A549 (cell line): ENCODE results near the gene BNIP3. TPM values are rescaled to one million over a fixed set of nuclear protein-coding genes. Genes with fewer than 3 reads are reported as not detected.
"Not testable (repeated sequence)": the region's sequence is repeated elsewhere in the genome, so short reads cannot be mapped to it uniquely, and the experiment has no call there.

ENCODE experiments used
- ATAC-seq, 2 experiments: fragments of 200-7000 bp in 1 of 2; fragments of >200 bp in 1 of 2; cut with Nextera tagmentation in 1 of 2; cut with Tn5 transposase in 1 of 2; 3 replicates each; pipeline versions ENCODE4 v1.8.0 to v1.9.1; 2018 to 2020; ENCODE audit warnings: mild to moderate bottlenecking in 1 of 2, moderate library complexity in 1 of 2
- CTCF ChIA-PET: fragments of 300-600 bp; sonication (Branson Sonifier 250); formaldehyde crosslinking; extraction: SDS; loops from one replicate; lab custom pipeline; 2021; ENCODE audit warnings: antibody characterized with exemption, inconsistent platforms; lab: Yijun Ruan, JAX
- POLR2A ChIA-PET: fragments of 350-600 bp; formaldehyde crosslinking; extraction: SDS; loops from one replicate; lab custom pipeline; 2021; ENCODE audit warnings: antibody characterized with exemption, inconsistent platforms; lab: Yijun Ruan, JAX
- DNase-seq, 2 experiments: peaks; one replicate each; pipeline versions ENCODE4 v3.0.0 to v3.0.0-alpha.2; 2011 to 2016; ENCODE audit warnings: low read depth in 1 of 2, low spot score in 1 of 2
- FAIRE-seq: peaks from 2 replicates; lab custom pipeline; 2011; peaks lifted over from hg19 to GRCh38; lab: Jason Lieb, UNC
- H3K27ac ChIP-seq, 2 experiments: fragments of >200 bp; sonication (Bioruptor Twin); formaldehyde crosslinking; 3 replicates each; pipeline ENCODE4 v1.5.1; 2016 to 2017
- H3K4me1 ChIP-seq: fragments of >200 bp; sonication (Bioruptor Twin); formaldehyde crosslinking; 3 replicates; pipeline ENCODE4 v1.6.1; 2016
- H3K4me2 ChIP-seq: fragments of >200 bp; sonication (Bioruptor Twin); formaldehyde crosslinking; 3 replicates; pipeline ENCODE4 v1.6.1; 2016
- H3K4me3 ChIP-seq: fragments of >200 bp; sonication (Bioruptor Twin); formaldehyde crosslinking; 3 replicates; pipeline ENCODE4 v1.5.1; 2016
- H3K9me3 ChIP-seq: fragments of >200 bp; sonication (Bioruptor Twin); formaldehyde crosslinking; 3 replicates; pipeline ENCODE4 v1.6.1; 2016
- ATOH8 ChIP-seq: fragments of 250-450 bp; sonication (Bioruptor Pico); IDR thresholded peaks from 2 replicates; pipeline ENCODE4 v1.5.0; 2020; ENCODE audit warnings: low read depth, mild to moderate bottlenecking, moderate library complexity
- BCL3 ChIP-seq: fragments of >200 bp; sonication (Bioruptor Twin); formaldehyde crosslinking; IDR thresholded peaks from 3 replicates; pipeline ENCODE4 v1.6.1; 2016
- CBX2 ChIP-seq: fragments of 200-600 bp; sonication (generic); IDR thresholded peaks from 2 replicates; pipeline ENCODE4 v1.6.1; 2016; ENCODE audit warnings: low read depth, mild to moderate bottlenecking, borderline replicate concordance
- CBX8 ChIP-seq: fragments of 200-600 bp; sonication (generic); IDR thresholded peaks from 2 replicates; pipeline ENCODE4 v1.6.1; 2016
- CEBPB ChIP-seq, 2 experiments: fragments of >200 bp in 1 of 2; sonication (Bioruptor Twin) in 1 of 2; formaldehyde crosslinking in 1 of 2; IDR thresholded peaks; 2 replicates each; pipeline ENCODE4 v1.6.1; 2012 to 2016
- EHF ChIP-seq: fragments of 250-450 bp; sonication (Bioruptor Pico); IDR thresholded peaks from 2 replicates; pipeline ENCODE4 v1.5.0; 2020; ENCODE audit warnings: mild to moderate bottlenecking
- FOSL2 ChIP-seq, 2 experiments: fragments of 450-650 bp in 1 of 2; fragments of >200 bp in 1 of 2; sonication (Bioruptor Twin) in 1 of 2; formaldehyde crosslinking; IDR thresholded peaks; 2 replicates each; pipeline versions ENCODE4 v1.5.0 to v1.6.1; 2016 to 2020; ENCODE audit warnings: mild to moderate bottlenecking in 1 of 2, moderate library complexity in 1 of 2
- FOXS1 ChIP-seq: fragments of 250-450 bp; sonication (Bioruptor Pico); IDR thresholded peaks from 2 replicates; pipeline ENCODE4 v1.5.0; 2020; ENCODE audit warnings: mild to moderate bottlenecking, moderate library complexity
- GATA3 ChIP-seq: IDR thresholded peaks from 2 replicates; pipeline ENCODE4 v1.6.1; 2012; ENCODE audit warnings: borderline replicate concordance
- HDAC2 ChIP-seq: fragments of 200-600 bp; sonication (generic); IDR thresholded peaks from 2 replicates; pipeline ENCODE4 v1.6.1; 2016
- HOXA7 ChIP-seq: fragments of 250-450 bp; sonication (Bioruptor Pico); IDR thresholded peaks from 2 replicates; pipeline ENCODE4 v1.5.0; 2020; ENCODE audit warnings: mild to moderate bottlenecking, moderate library complexity
- HOXB13 ChIP-seq: fragments of 250-450 bp; sonication (Bioruptor Pico); IDR thresholded peaks from 2 replicates; pipeline ENCODE4 v1.5.0; 2020; ENCODE audit warnings: low read depth, mild to moderate bottlenecking, moderate library complexity
- JUN ChIP-seq, 2 experiments: fragments of >200 bp; sonication (Bioruptor Twin); formaldehyde crosslinking; IDR thresholded peaks; 2 replicates in 1 of 2; 3 replicates in 1 of 2; pipeline ENCODE4 v1.6.1; 2016 to 2017
- MAFK ChIP-seq: fragments of 450-650 bp; IDR thresholded peaks from 2 replicates; pipeline ENCODE4 v1.6.1; 2014; ENCODE audit not compliant: partially characterized antibody
- MAX ChIP-seq: IDR thresholded peaks from 2 replicates; pipeline ENCODE4 v1.6.1; 2012
- MYC ChIP-seq: IDR thresholded peaks from 2 replicates; pipeline ENCODE4 v1.6.1; 2012; ENCODE audit warnings: mild to moderate bottlenecking, inconsistent platforms, low read length, improper control_type of control experiment, borderline replicate concordance
- NR3C1 ChIP-seq: fragments of >200 bp; sonication (Bioruptor Twin); formaldehyde crosslinking; IDR thresholded peaks from 3 replicates; pipeline ENCODE4 v1.6.1; 2017
- PHF8 ChIP-seq: fragments of 200-600 bp; sonication (generic); IDR thresholded peaks from 2 replicates; pipeline ENCODE4 v1.6.1; 2016; ENCODE audit warnings: low read depth, mild to moderate bottlenecking, antibody characterized with exemption, moderate library complexity, borderline replicate concordance
- POLR2A ChIP-seq: IDR thresholded peaks from 2 replicates; pipeline ENCODE4 v1.6.1; 2012; ENCODE audit warnings: mild to moderate bottlenecking, low read length
- RAD21 ChIP-seq, 2 experiments: fragments of >200 bp in 1 of 2; sonication (Bioruptor Twin) in 1 of 2; formaldehyde crosslinking in 1 of 2; IDR thresholded peaks in 1 of 2; conservative IDR thresholded peaks in 1 of 2; 2 replicates in 1 of 2; 3 replicates in 1 of 2; pipeline ENCODE4 v1.6.1; 2012 to 2018; ENCODE audit warnings: inconsistent platforms in 1 of 2
- RARB ChIP-seq: fragments of 250-450 bp; sonication (Bioruptor Pico); IDR thresholded peaks from 2 replicates; pipeline ENCODE4 v1.8.0; 2021; ENCODE audit warnings: mild to moderate bottlenecking, moderate library complexity
- RCOR1 ChIP-seq: fragments of 150-350 bp; IDR thresholded peaks from 2 replicates; pipeline ENCODE4 v1.6.1; 2014; ENCODE audit warnings: antibody characterized with exemption, low read length, low read depth
- RFX5 ChIP-seq: fragments of 450-650 bp; IDR thresholded peaks from 2 replicates; pipeline ENCODE4 v1.7.1; 2014; ENCODE audit warnings: antibody characterized with exemption, mild to moderate bottlenecking, moderate library complexity
- RNF2 ChIP-seq: fragments of 200-600 bp; sonication (generic); IDR thresholded peaks from 2 replicates; pipeline ENCODE4 v1.6.1; 2016; ENCODE audit warnings: low read depth, mild to moderate bottlenecking, antibody characterized with exemption, moderate library complexity, borderline replicate concordance
- TP53 ChIP-seq: fragments of 250-450 bp; sonication (Bioruptor Pico); IDR thresholded peaks from 2 replicates; pipeline ENCODE4 v1.5.0; 2021; ENCODE audit warnings: mild to moderate bottlenecking, moderate library complexity
- ZC3H11A ChIP-seq: fragments of 450-650 bp; IDR thresholded peaks from 2 replicates; pipeline ENCODE4 v1.6.1; 2014; ENCODE audit warnings: antibody characterized with exemption, mild to moderate bottlenecking
- ZFP36 ChIP-seq: fragments of 450-650 bp; IDR thresholded peaks from 2 replicates; pipeline ENCODE4 v1.6.1; 2014; ENCODE audit warnings: borderline replicate concordance; ENCODE audit not compliant: partially characterized antibody
- ZNF302 ChIP-seq: fragments of 250-450 bp; sonication (Bioruptor Pico); IDR thresholded peaks from 2 replicates; pipeline ENCODE4 v1.9.0; 2021; ENCODE audit warnings: inconsistent platforms, mild to moderate bottlenecking, moderate library complexity
- ZSCAN20 ChIP-seq: fragments of 250-450 bp; sonication (Bioruptor Pico); IDR thresholded peaks from 2 replicates; pipeline ENCODE4 v1.8.0; 2022; ENCODE audit warnings: mild to moderate bottlenecking, moderate library complexity
- WGBS: methylation state at CpG from one replicate; pipeline ENCODE4 v1.1.6; 2017; ENCODE audit errors: missing lambda C conversion rate; 5-methylcytosine and 5-hydroxymethylcytosine counted together
- polyA plus RNA-seq, 4 experiments: library from polyadenylated mRNA; depleted of rRNA in 3 of 4; stranded (reverse); fragments of >200 nt; fragmentation: RNase III in 1 of 4; extraction: RNeasy Plus Mini Kit Qiagen cat#74134 plus additional on column Dnase treatment in 1 of 4; gene quantifications; 2 replicates in 3 of 4; 3 replicates in 1 of 4; pipeline ENCODE4 v1.2.3, GENCODE V29; 2011 to 2017

BNIP3 gene
- polyA plus RNA-seq, 2 of the 4 experiments (the other 2 are of a cell fraction): 46.9 to 51.2 TPM

- CTCF ChIA-PET: interaction anchor here (0.7 to 4.8 kb wide), 2 partner anchors 29 to 36 kb away, joined by 3 to 21 read pairs; no protein-coding TSS in a partner anchor
- TF ChIP-seq RAD21 (conservative IDR thresholded peaks at IDR 0.05 in 1 of 2, IDR thresholded peaks at IDR 0.05 in 1 of 2): 0 out of 5 replicates have a peak, but pooled peaks of 1 of the 2 experiments have one; percentile 3
- DNase-seq, FAIRE-seq, H3K4me2 ChIP-seq, H3K4me3 ChIP-seq, ATAC-seq, H3K27ac ChIP-seq, POLR2A ChIA-PET, H3K9me3 ChIP-seq: not testable (repeated sequence)
- WGBS: 79% methylated on average over 7 of the region's 7 CpGs
- peaks cover 11% of the 10 kb centered on the region; the same call in 1 of the 3 replicates for H3K4me1 ChIP-seq
These were observed 5.1 kb upstream of the BNIP3 start for GRCh38 chr10:131986851-131987250.

GRCh38 chr10:131983780-131984179, 2.1 kb upstream of the BNIP3 start:
- Histone ChIP-seq H3K27ac (no peak overlapping the region), H3K4me1 (peaks cover 24% of the 10 kb centered on the region), H3K4me2 (peak overlapping the region; percentile 8)
- POLR2A ChIA-PET: interaction anchor here (1.2 kb wide), 1 partner anchor 14 kb away, joined by 4 read pairs; no protein-coding TSS in a partner anchor
- peak; percentile 54 to 57 for ATAC-seq
- TF ChIP-seq RNF2 (no peak), ATOH8 (CRISPR knock-in tag) (no peak), ZC3H11A (no peak), FOSL2 (IDR thresholded peaks at IDR 0.05) (no peak), FOSL2 (CRISPR knock-in tag; IDR thresholded peaks at IDR 0.05) (peak; percentile 44), MAFK (peak; percentile 97)
- TF ChIP-seq, all 56 proteins: peak for 2
- no peak for FAIRE-seq
- H3K9me3 ChIP-seq: no peaks in the 10 kb centered on the region
- H3K4me3 ChIP-seq: no peak overlapping the region
- peak; percentile 52 to 70 for DNase-seq
- whole genome bisulfite sequencing: 26% methylated on average over 6 of the region's 6 CpGs
- CTCF ChIA-PET: interaction anchor here (1.1 to 4.8 kb wide), 3 partner anchors 18 to 39 kb away, joined by 3 to 21 read pairs (median 3); no protein-coding TSS in a partner anchor

- ChIA-PET POLR2A (no interaction called here), CTCF (interaction anchor here (1.2 to 4.8 kb wide), 3 partner anchors 17 to 40 kb away, joined by 3 to 22 read pairs (median 21); no protein-coding TSS in a partner anchor)
- Histone ChIP-seq H3K9me3 (no peaks in the 10 kb centered on the region), H3K27ac (peak overlapping the region; percentile 89 to 96), H3K4me3 (peak overlapping the region; percentile 72), H3K4me2 (peak overlapping the region; percentile 96), H3K4me1 (peaks cover 24% of the 10 kb centered on the region)
- TF ChIP-seq NR3C1 (no peak), FOXS1 (no peak), HDAC2 (no peak), GATA3 (no peak), ZFP36 (no peak), HOXB13 (CRISPR knock-in tag) (no peak), CEBPB (IDR thresholded peaks at IDR 0.05) (no peak), ZNF302 (CRISPR knock-in tag) (no peak), MYC (no peak), EHF (CRISPR knock-in tag) (no peak), ZC3H11A (no peak), RFX5 (no peak), PHF8 (no peak)
- DNase-seq (no peak), FAIRE-seq (no peak), ATAC-seq (no peak)
- WGBS: 95% methylated on average over 21 of the region's 21 CpGs
These were observed 1.1 kb upstream of the BNIP3 start for GRCh38 chr10:131982796-131983195.

GRCh38 chr10:131982185-131982756, 548 bp upstream of the BNIP3 start:
- peak overlapping the region; percentile 89 to 96 for H3K27ac ChIP-seq
- FAIRE-seq: no peak
- peak overlapping the region; percentile 72 for H3K4me3 ChIP-seq
- 6% methylated on average over 22 of the region's 83 CpGs for WGBS
- H3K4me1 ChIP-seq: peaks cover 28% of the 10 kb centered on the region
- ChIA-PET POLR2A (interaction anchor here (0.8 kb wide), 1 partner anchor 10 kb away, joined by 3 read pairs; no protein-coding TSS in a partner anchor), CTCF (interaction anchor here (0.9 to 3.5 kb wide), 2 partner anchors 41 to 54 kb away, joined by 3 to 22 read pairs; no protein-coding TSS in a partner anchor)
- H3K9me3 ChIP-seq: no peaks in the 10 kb centered on the region
- H3K4me2 ChIP-seq: peak overlapping the region; percentile 96
- peak in 1 of 2 experiments; percentile 28 for DNase-seq
- TF ChIP-seq HOXA7 (no peak), JUN (IDR thresholded peaks at IDR 0.05) (no peak; a peak in 1 of 5 replicates), MAX (peak; percentile 15; the same call in 1 of the 2 replicates), RARB (CRISPR knock-in tag) (no peak), TP53 (CRISPR knock-in tag) (no peak), ZC3H11A (no peak), CBX2 (no peak), CBX8 (no peak), RCOR1 (no peak), POLR2A (peak; percentile 79), PHF8 (peak; percentile 67; the same call in 1 of the 2 replicates), CEBPB (IDR thresholded peaks at IDR 0.05) (no peak), FOSL2 (IDR thresholded peaks at IDR 0.05) (no peak), FOSL2 (CRISPR knock-in tag; IDR thresholded peaks at IDR 0.05) (no peak), BCL3 (peak; percentile 69; the same call in 1 of the 3 replicates), ZSCAN20 (CRISPR knock-in tag) (no peak)
- ATAC-seq: peak in 1 of 2 experiments; percentile 21; a peak in 1 of 6 replicates
